ENCODE results near the gene NTN1.

GRCh38 chr17:9158544-9159452 lies 137.5 kb downstream of the NTN1 start:
- TF ChIP-seq CTCF (IDR thresholded peaks at IDR 0.05): no peak
- TF ChIP-seq EZH2phosphoT487 (IDR thresholded peaks at IDR 0.05): no peak
